HAP-1 (cell line): ENCODE data around the gene TOR2A.

Experiments
- DNase-seq, 2 experiments: peaks; one replicate each; pipeline ENCODE4 v3.0.0-alpha.2; 2016 to 2020; ENCODE audit warnings: low spot score in 2 of 2
- H3K27me3 ChIP-seq: fragments of 250-450 bp; sonication (Bioruptor Pico); 2 replicates; pipeline ENCODE4 v1.5.1; 2020; ENCODE audit warnings: low read depth, mild to moderate bottlenecking, moderate library complexity
- H3K36me3 ChIP-seq: fragments of 250-450 bp; sonication (Bioruptor Pico); replicated peaks from 2 replicates; pipeline ENCODE4 v1.5.1; 2020; ENCODE audit warnings: mild to moderate bottlenecking
- H3K4me1 ChIP-seq: fragments of 250-450 bp; sonication (Bioruptor Pico); 2 replicates; pipeline ENCODE4 v1.5.1; 2020; ENCODE audit warnings: mild to moderate bottlenecking
- H3K4me3 ChIP-seq: fragments of 250-450 bp; sonication (Bioruptor Pico); 2 replicates; pipeline ENCODE4 v1.5.1; 2020; ENCODE audit warnings: mild to moderate bottlenecking, moderate library complexity
- H3K9me3 ChIP-seq: fragments of 250-450 bp; sonication (Bioruptor Pico); 2 replicates; pipeline ENCODE4 v1.5.1; 2020; ENCODE audit warnings: mild to moderate bottlenecking, moderate library complexity
- in situ Hi-C: fragments of 300-500 bp; cut with MboI; formaldehyde crosslinking; loops from 3 replicates; pipeline ENCODE4 v1.14.3; 2020; ENCODE audit warnings: low sequenced_read_pairs, inconsistent platforms, mixed read lengths

Gene TOR2A

GRCh38 chr9:127729522-127730256 lies 5.4 kb downstream of the TOR2A start:
- no peaks in the 10 kb centered on the region for H3K36me3 ChIP-seq
- no peaks in the 10 kb centered on the region for H3K9me3 ChIP-seq
- peaks cover 4% of the 10 kb centered on the region for H3K4me1 ChIP-seq
- no peak for DNase-seq
- in situ Hi-C loops = loop anchor here (10.0 kb wide), 1 partner anchor 185 kb away; the partner anchor contains the start of gene ST6GALNAC4
- H3K4me3 ChIP-seq = no peak overlapping the region
- H3K27me3 ChIP-seq = no peaks in the 10 kb centered on the region

GRCh38 chr9:127728808-127729207 lies 6.3 kb downstream of the TOR2A start:
- no peaks in the 10 kb centered on the region for H3K9me3 ChIP-seq
- in situ Hi-C loops = no loop called here
- no peaks in the 10 kb centered on the region for H3K27me3 ChIP-seq
- DNase-seq = no peak
- no peak overlapping the region for H3K4me3 ChIP-seq
- H3K36me3 ChIP-seq = no peaks in the 10 kb centered on the region
- H3K4me1 ChIP-seq = no peaks in the 10 kb centered on the region

GRCh38 chr9:127726871-127727270 lies 8.2 kb downstream of the TOR2A start:
- no peaks in the 10 kb centered on the region for H3K9me3 ChIP-seq
- in situ Hi-C loops = no loop called here
- no peaks in the 10 kb centered on the region for H3K4me1 ChIP-seq
- no peak overlapping the region for H3K4me3 ChIP-seq
- H3K36me3 ChIP-seq = no peaks in the 10 kb centered on the region
- H3K27me3 ChIP-seq = no peaks in the 10 kb centered on the region
- no peak for DNase-seq

GRCh38 chr9:127724012-127724411 lies 11.1 kb downstream of the TOR2A start:
- Histone ChIP-seq H3K36me3 (no peaks in the 10 kb centered on the region), H3K4me3 (no peak overlapping the region), H3K9me3 (no peaks in the 10 kb centered on the region), H3K4me1 (no peaks in the 10 kb centered on the region), H3K27me3 (no peaks in the 10 kb centered on the region)
- no peak for DNase-seq
- in situ Hi-C loops = no loop called here

GRCh38 chr9:127723444-127723843 lies 11.7 kb downstream of the TOR2A start:
- DNase-seq = no peak
- Histone ChIP-seq H3K4me1 (peaks cover under 1% of the 10 kb centered on the region; the same call in 1 of the 2 replicates), H3K4me3 (no peak overlapping the region), H3K9me3 (no peaks in the 10 kb centered on the region), H3K27me3 (no peaks in the 10 kb centered on the region), H3K36me3 (no peaks in the 10 kb centered on the region)
- in situ Hi-C loops = no loop called here

GRCh38 chr9:127723013-127723412 lies 12.1 kb downstream of the TOR2A start:
- no peak for DNase-seq
- H3K36me3 ChIP-seq = no peaks in the 10 kb centered on the region
- H3K4me3 ChIP-seq = no peak overlapping the region
- no peaks in the 10 kb centered on the region for H3K9me3 ChIP-seq
- H3K27me3 ChIP-seq = no peaks in the 10 kb centered on the region
- peaks cover 4% of the 10 kb centered on the region for H3K4me1 ChIP-seq
- in situ Hi-C loops = no loop called here

- in situ Hi-C loops = no loop called here
- Histone ChIP-seq H3K36me3 (no peaks in the 10 kb centered on the region), H3K27me3 (no peaks in the 10 kb centered on the region), H3K9me3 (no peaks in the 10 kb centered on the region), H3K4me3 (no peak overlapping the region), H3K4me1 (peaks cover 4% of the 10 kb centered on the region)
- DNase-seq = no peak
Measured at GRCh38 chr9:127722055-127722745, 12.9 kb downstream of the TOR2A start.

GRCh38 chr9:127721391-127721821 lies 13.7 kb downstream of the TOR2A start:
- Histone ChIP-seq H3K4me1 (peaks cover 4% of the 10 kb centered on the region), H3K9me3 (no peaks in the 10 kb centered on the region), H3K36me3 (no peaks in the 10 kb centered on the region), H3K4me3 (no peak overlapping the region), H3K27me3 (no peaks in the 10 kb centered on the region)
- no peak for DNase-seq
- in situ Hi-C loops = no loop called here

GRCh38 chr9:127720865-127721227 lies 14.2 kb downstream of the TOR2A start:
- Histone ChIP-seq H3K4me1 (peaks cover 4% of the 10 kb centered on the region), H3K27me3 (no peaks in the 10 kb centered on the region), H3K36me3 (no peaks in the 10 kb centered on the region), H3K4me3 (no peak overlapping the region), H3K9me3 (no peaks in the 10 kb centered on the region)
- DNase-seq = no peak
- in situ Hi-C loops = no loop called here

GRCh38 chr9:127720031-127720864 lies 14.8 kb downstream of the TOR2A start:
- Histone ChIP-seq H3K4me1 (peaks cover 4% of the 10 kb centered on the region), H3K27me3 (no peaks in the 10 kb centered on the region), H3K4me3 (no peak overlapping the region), H3K36me3 (no peaks in the 10 kb centered on the region), H3K9me3 (no peaks in the 10 kb centered on the region)
- in situ Hi-C loops = no loop called here
- no peak for DNase-seq

GRCh38 chr9:127717766-127718165 lies 17.3 kb downstream of the TOR2A start:
- peaks cover 4% of the 10 kb centered on the region for H3K4me1 ChIP-seq
- no peaks in the 10 kb centered on the region for H3K27me3 ChIP-seq
- DNase-seq = no peak
- no peaks in the 10 kb centered on the region for H3K36me3 ChIP-seq
- no peak overlapping the region for H3K4me3 ChIP-seq
- in situ Hi-C loops = no loop called here
- H3K9me3 ChIP-seq = no peaks in the 10 kb centered on the region

GRCh38 chr9:127716412-127716811 lies 18.7 kb downstream of the TOR2A start:
- peaks cover 4% of the 10 kb centered on the region for H3K4me1 ChIP-seq
- H3K27me3 ChIP-seq = no peaks in the 10 kb centered on the region
- in situ Hi-C loops = no loop called here
- no peaks in the 10 kb centered on the region for H3K9me3 ChIP-seq
- no peaks in the 10 kb centered on the region for H3K36me3 ChIP-seq
- H3K4me3 ChIP-seq = peak overlapping the region; percentile 51
- DNase-seq = no peak

GRCh38 chr9:127715470-127716337 lies 19.4 kb downstream of the TOR2A start, which contains the start of the genes PTRH1 and TTC16:
PTRH1 (minus strand) TSS chr9:127715663; CDS start chr9:127715639, 24 bp downstream.
TTC16 (plus strand) TSS chr9:127716079; CDS start chr9:127716146, 67 bp downstream.
- peaks cover 4% of the 10 kb centered on the region for H3K4me1 ChIP-seq
- H3K4me3 ChIP-seq = peak within 1 kb of the TSS; percentile 51
- H3K36me3 ChIP-seq = no peaks in the 10 kb centered on the region
- H3K9me3 ChIP-seq = no peaks in the 10 kb centered on the region
- DNase-seq = peak; percentile 90 to 99
- no peaks in the 10 kb centered on the region for H3K27me3 ChIP-seq
- in situ Hi-C loops = no loop called here
